Epidermal melanocyte (primary cell): ENCODE measurements around the gene RTRAF.

Source experiments
- DNase-seq: peaks from one replicate; pipeline ENCODE4 v3.0.0; 2011; ENCODE audit warnings: low spot score; ENCODE audit not compliant: insufficient read length

The RTRAF gene

DNA sequence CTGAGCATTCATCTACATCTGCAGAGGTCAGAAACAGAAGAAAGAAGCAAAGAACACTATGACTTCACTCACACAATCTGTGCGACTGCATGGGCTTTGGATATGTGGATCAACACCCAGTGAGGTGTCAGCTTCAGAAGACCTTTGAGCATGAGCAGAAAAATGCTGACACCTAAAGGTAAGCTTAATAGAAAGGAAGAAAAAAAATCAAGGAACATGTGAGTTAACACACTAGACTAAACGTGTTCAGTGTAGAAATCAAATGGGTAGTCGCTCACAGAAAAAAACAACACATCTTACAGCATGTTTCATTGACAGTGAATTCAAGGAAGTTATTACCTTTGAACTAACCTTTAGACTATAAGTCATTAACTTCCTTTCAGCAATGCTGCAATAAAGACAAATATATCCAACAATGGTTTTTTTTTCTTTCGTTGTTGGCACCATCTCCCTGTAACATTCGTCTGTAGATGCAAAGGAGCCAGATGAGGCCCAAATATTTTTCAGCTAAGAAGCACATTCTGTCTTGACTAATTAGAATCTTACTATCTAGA, 30.9 kb downstream of the RTRAF start:
- no peak for DNase-seq

DNA sequence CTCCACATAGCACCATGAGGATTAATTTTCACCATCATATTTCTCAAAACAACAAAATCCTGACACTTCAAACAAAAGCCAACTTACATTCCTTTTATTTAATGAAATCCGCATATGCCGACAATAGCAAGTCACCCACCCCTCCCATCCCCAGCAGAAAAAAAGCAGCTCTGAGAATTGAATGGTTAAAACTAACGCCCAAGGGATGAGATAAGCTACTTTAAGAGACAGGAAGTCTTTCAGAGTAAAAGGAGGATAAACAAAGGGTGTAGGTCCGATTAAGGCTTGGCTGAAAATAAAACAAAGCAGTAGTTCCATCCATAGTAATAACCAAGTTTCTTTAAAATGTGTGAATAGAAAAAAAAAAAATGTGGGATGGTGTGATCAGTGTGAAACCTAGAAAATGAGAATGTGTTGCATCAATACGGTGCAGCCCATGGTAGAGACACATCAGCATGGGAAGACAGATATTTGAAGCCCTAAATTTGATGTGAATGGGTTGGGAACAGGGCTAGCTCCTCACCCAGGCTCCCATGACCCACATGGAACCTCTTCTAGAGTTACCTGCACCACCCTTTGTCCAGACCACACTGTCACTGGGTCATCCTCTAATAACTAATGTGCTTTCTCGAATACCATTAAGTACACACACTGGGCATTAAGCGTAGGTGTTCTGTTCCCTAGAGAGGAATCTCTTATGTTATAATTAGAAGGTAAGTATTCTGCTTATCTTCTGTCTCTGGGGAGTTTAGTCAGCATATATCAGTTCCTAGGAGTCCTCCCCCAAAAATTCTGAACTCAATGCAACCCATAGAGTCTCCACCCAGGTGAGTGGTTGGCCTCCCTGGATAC, 31.7 kb downstream of the RTRAF start:
- no peak for DNase-seq

DNA sequence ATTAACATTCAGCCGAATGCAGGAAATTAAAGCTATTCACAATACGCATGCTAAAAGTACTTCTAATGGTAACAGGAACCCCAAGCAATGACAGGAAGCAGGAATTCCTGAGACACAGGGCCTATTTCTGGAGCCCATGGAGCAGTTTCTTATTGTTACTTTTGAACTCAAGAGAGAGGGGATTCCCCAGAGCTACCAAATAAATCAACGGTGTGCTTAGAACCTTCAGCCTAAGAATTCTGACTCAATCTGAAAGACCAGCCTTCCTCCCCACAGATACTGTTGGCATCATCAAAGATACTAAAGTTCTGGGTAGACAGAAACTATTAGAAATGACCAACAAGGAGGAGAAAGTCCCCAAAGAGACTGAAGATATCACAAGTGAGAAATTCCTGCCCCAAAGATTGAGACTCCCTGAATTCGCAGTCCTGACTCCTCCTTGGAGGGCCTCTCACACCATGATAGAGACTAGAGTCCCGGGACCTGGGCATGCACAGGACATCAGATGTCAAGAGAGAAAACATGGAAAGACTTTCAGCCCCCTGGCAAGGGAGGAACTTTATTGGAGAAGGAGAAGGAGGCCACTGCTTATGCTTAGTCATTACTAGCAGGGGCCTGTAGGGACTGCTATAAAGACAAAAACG, 32.7 kb downstream of the RTRAF start:
- no peak for DNase-seq

DNA sequence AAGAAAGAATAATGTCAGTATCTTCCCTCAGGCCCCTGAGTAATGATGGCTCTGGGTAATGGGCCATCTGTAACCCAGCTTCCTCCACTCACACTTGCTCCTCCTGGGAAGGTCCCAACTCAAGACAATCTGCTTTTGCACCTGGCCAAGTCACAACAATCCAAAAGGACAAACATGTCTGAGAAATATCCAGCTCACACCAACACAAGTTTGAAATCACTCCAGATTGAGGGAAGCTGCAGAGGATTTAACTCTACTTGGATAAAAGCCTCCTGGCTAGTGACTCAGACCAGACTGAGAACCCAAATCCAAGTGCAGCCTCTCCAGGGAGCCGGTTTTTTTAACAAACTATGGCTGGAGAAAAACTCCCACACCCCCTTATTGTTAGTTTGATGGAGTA, 34.2 kb downstream of the RTRAF start:
- DNase-seq, result no peak

GRCh38 chr14:52025310-52025709, 36.0 kb downstream of the RTRAF start:
- DNase-seq, result no peak

DNA sequence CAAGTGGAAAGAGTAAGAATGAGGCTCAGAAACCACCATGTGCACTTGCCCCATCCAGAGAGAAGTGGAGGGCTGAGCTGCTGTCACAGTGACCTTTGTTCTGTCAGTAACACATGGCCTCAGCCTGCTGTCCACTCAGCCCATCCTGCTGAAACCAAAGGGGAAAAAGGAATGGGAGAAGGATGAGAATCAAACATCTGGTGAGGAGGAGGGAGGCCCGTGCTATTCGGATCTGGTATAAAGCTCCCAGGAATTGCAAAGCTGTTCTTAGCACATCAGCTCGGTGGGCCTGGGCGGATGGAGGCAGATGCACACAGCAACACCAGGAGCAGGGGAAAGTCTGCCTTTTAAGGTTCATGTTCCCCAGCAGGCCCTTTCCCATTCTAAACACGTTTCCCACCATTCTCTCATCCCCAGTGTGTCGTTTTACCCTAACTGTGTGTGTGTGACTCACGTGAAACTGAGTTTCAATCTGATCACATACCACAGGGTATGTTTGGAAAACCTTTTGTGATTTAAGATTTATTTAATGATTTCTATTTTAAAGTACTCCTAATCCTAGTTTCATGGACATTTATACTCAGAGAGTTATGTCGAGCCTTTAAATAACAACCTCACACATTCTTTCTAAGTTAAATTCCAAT, 36.8 kb downstream of the RTRAF start:
- DNase-seq, result no peak

DNA sequence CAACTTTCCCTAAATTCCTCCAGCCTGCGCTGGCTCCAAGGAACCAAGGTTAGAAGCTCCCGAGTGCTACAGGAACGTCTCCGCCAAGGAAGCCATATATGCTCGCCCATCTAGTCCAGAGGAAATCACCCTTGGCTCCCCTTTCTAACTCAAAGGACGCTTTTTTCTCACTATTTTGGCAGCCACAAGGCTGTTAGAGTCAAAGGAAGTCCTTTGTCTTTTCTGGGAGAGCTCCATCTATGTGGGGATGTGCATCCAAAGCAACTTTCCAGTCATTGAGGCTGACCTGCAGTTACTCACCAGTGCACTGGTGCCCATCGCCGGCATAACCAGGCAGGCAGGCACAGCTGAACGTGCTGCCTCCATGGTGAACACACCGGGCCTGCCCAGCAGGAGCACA, 37.6 kb downstream of the RTRAF start:
- no peak for DNase-seq

GRCh38 chr14:52029881-52030280, 40.5 kb downstream of the RTRAF start:
- no peak for DNase-seq

DNA sequence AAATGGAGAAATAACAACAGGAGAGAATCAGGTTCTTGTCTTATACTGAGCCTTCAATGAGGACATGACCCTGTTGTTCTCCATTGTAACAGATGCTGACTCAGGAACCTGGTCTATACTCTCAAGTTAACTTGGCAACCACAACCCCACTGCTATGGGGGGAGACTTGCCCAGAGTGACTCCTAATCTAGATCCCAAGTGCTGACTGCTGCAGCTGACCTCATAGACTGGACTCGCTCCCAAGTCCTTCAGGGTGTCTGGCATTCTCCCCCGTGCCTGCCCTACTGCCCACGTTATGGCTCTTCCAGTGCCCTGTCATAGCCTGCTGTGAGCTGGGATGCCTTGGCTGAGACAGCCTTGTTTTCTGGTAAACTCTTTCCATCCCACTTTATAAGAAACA, 42.4 kb downstream of the RTRAF start:
- DNase-seq, result no peak

DNA sequence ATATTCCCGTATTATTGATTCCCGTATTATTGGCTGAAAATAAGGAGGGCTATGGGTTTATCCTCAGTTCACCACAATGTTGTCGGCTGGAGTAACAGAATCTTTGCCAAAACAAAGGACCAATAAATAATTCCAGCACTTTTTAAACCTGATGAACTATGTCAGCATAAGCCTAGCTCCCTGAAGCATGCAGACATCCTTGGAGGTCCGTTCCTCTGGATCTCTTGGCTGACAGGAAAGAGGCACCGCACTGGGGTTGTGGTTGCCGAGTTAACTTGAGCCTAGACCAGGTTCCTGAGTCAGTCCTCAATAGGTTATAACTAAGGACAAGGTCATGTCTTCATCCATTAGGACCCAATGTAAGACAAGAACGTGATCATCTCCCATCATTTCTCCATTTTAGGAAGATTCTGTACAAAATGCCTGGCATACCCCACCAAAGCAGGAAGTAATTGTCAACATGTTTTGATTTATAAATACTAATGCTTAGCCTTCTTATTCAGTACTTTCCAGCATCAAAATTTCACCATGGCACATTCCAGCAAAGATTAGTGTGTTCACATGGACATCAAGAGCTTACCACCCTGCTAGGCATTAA, 43.0 kb downstream of the RTRAF start:
- DNase-seq, result no peak

DNA sequence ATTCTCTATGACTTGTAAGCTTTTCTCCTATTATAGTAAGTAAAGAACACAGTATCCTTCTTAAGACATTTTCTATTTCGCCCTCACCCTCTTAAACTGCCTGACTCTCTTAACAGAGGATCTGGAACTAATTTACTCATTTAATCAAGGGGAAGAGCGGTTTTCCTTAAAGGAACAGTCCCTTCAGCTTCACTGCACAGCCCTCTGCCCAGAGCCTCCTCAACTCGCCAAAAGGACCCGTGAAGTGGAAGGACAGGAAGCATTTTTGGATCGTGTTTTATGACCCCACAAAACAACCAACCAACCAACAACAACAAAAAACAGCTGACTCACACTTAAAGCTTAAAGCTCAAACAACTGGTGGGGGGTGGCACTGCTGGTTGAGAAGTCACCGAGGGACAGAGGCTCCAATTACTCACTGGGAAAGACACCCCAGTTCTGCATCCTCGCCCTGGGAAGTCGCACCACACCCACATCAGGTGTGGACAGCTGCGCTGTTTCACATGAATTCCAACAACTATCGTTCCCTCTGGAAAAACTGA, 43.8 kb downstream of the RTRAF start:
- DNase-seq, result no peak

- DNase-seq, result no peak
Observed at GRCh38 chr14:52039124-52039815, 49.9 kb downstream of the RTRAF start.

DNA sequence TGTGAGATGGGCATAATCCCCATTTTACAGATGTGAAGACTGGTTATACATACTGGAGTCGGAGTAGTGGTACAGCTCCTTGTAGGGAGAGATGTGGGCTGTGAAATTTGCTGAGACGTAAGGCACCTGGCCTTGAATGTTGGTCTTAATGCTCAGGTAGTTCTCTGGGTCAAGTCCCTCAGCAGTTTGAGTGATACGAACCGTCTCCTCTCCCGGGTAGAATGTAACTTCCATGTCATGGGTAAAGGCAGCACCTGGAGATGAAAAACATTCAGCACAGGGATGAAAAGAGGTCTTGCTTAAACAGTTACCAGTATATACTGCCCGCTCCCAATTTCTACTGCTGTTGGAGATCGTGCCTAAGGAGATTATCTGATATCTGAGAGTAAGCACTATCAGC, 51.3 kb downstream of the RTRAF start:
- no peak for DNase-seq

GRCh38 chr14:52042371-52043289, 53.3 kb downstream of the RTRAF start:
- no peak for DNase-seq

GRCh38 chr14:52043690-52044089, 54.3 kb downstream of the RTRAF start:
- no peak for DNase-seq

GRCh38 chr14:52044791-52045522, 55.6 kb downstream of the RTRAF start:
- no peak for DNase-seq

DNA sequence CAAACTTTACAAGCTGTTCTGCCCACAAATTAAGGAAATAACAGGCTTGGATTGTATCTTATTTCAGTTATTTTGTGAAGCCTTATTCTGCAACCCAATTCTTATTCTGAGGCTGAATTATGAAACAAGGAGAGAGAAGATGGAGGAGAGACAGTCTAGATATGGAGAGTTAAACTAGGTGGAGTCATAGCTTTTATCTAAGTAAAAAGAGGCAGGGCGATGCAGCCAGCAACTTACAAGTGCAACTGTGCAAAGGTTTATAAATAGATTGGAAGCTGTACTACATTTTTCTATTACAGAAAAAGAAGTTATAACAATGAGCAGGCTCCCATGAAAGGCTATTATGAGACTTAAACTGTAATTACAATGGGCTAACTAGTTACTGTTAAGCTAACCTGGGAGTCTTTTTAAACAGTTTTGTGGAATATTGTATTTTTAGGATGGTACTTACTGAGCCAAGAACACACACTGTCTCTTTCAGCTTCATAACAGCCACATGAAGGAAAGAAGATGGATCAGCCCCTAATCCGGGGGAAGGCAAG, 57.1 kb downstream of the RTRAF start:
- DNase-seq, result no peak

GRCh38 chr14:52048116-52048515, 58.8 kb downstream of the RTRAF start:
- DNase-seq, result no peak

DNA sequence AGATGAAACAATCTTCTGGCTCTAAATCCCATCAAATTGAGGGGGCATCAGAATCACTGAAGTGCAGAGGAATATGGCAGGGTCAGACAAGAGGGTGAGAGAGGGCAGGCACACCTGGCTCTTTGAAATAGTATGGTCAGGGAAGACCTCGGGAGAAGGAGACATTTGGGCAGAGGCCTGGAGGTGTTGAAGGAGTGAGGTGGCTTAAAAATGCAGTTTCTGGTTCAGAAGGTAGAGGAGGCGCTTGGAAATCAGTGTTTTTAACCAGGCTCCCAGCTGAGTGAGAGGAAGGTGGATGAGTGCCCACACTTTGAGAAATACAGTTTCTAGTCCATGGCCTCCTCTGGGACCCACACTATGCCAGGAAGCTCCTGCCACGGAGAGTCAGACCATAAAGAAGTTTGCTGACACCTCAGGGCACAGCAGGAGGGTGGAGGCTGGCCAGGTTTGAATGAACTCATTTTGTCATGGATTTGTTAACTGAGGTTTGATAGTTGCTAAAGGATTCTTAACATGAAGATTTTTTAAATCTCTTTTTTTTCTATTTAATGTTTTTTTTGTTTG, 59.4 kb downstream of the RTRAF start:
- no peak for DNase-seq
